GM10248 (cell line): ENCODE measurements around the gene PNPLA6.

Experiments
- CTCF ChIA-PET: fragments of 300-600 bp; sonication (Branson Sonifier 250); formaldehyde crosslinking; extraction: SDS; loops from one replicate; lab custom pipeline; 2021; ENCODE audit warnings: antibody characterized with exemption; lab: Yijun Ruan, JAX
- POLR2A ChIA-PET: fragments of 350-650 bp; sonication (Branson Sonifier 250); formaldehyde crosslinking; extraction: SDS; loops from one replicate; lab custom pipeline; 2020; ENCODE audit warnings: antibody characterized with exemption; lab: Yijun Ruan, JAX
- DNase-seq: peaks from one replicate; pipeline ENCODE4 v3.0.0; 2012; ENCODE audit errors: extremely low spot score
- TF ChIP-seq, protein P1 (sequence below): IDR thresholded peaks from 2 replicates; pipeline ENCODE4 v1.5.1; 2012; ENCODE audit warnings: mild to moderate bottlenecking, low read depth; ENCODE audit errors: extremely low read depth, missing control alignments, control extremely low read depth

The PNPLA6 gene

DNA sequence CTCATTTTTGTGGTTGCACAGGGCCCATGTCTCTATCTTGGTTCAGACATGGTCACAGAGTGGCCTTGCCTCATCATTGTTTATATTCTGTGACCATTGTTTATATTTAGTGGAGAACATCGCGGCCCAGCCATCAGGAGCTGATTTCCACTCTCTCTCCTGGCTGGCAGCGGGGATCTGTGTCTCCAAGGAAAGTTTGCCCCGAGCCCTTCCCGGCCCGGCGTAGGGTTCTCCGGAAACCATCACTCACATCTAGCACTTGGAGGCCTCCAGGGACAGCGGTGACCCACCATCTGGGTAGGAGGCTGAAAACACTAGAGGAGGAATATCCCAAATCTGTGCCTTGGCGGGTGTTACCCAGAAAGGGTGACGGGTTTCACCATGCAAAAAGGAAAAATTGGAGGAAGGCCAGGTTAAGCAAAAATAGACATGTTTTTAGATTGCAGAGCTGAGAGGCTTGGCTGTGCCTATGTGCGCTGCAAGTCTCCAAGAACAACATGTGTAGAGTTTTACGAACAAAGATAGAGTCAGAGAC, 20.3 kb upstream of the PNPLA6 start:
- TF ChIP-seq, protein P1, sequence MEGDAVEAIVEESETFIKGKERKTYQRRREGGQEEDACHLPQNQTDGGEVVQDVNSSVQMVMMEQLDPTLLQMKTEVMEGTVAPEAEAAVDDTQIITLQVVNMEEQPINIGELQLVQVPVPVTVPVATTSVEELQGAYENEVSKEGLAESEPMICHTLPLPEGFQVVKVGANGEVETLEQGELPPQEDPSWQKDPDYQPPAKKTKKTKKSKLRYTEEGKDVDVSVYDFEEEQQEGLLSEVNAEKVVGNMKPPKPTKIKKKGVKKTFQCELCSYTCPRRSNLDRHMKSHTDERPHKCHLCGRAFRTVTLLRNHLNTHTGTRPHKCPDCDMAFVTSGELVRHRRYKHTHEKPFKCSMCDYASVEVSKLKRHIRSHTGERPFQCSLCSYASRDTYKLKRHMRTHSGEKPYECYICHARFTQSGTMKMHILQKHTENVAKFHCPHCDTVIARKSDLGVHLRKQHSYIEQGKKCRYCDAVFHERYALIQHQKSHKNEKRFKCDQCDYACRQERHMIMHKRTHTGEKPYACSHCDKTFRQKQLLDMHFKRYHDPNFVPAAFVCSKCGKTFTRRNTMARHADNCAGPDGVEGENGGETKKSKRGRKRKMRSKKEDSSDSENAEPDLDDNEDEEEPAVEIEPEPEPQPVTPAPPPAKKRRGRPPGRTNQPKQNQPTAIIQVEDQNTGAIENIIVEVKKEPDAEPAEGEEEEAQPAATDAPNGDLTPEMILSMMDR = no peak
- no peak for DNase-seq
- CTCF ChIA-PET = no interaction called here
- POLR2A ChIA-PET = no interaction called here

DNA sequence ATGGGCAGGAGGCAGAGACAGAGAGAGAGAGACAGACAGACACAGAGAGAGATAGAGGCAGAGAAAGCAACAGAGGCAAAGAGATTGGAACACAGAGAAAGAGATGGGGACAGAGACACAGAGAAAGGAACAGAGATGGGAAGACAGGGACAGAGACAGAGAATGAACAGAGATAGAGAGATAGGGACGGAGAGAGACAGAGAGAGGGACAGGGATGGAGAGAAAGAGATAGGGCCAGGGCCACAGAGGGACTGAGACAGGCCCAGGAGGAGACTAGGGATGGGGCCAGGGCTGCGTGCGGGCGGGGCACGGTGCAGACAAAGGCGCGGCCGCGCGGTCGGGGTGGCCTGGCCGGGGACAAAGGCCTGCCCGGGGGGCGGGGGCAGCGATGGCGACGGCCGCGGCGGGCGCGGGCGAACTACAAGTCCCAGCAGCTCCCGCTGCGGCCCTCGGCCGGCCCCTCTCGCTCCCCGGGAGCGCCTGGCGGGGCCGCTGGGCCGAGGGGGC, 19.8 kb upstream of the PNPLA6 start, which contains the start of gene ZNF358:
ZNF358 (plus strand) TSS at position 459 of the 507 bp plus-strand sequence. CDS start 3,140 bp downstream, outside the sequence.
- TF ChIP-seq, protein P1 = no peak
- peak; percentile 90 for DNase-seq
- ChIA-PET CTCF (interaction anchor here (0.8 kb wide), 2 partner anchors 18 to 53 kb away, joined by 3 read pairs; a partner anchor contains a TSS), POLR2A (no interaction called here)

DNA sequence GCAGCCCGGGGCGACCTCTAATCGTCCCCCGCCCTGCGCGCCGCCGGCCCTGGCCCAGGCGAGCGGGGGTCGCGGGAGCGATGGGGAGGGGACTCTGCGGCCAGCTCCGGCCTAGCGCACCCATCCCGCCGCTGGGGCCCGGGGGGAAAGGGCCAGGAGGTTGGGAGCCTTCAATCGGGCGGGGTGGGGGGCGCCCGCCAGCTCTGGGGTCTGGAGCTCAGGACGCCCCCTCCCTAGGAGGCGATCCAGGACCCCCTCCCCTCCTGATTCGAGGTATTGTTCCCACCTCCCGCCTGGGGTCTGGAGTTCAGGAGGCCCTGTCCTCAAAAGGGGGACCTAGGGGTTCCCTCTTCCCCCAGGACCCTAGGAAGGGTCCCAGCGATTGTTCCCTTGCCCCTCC, 19.2 kb upstream of the PNPLA6 start:
- ChIA-PET CTCF (interaction anchor here (0.8 to 1.7 kb wide), 3 partner anchors 10 to 52 kb away, joined by 3 to 4 read pairs (median 3); a partner anchor contains a TSS), POLR2A (no interaction called here)
- TF ChIP-seq, protein P1 = no peak
- DNase-seq = no peak

DNA sequence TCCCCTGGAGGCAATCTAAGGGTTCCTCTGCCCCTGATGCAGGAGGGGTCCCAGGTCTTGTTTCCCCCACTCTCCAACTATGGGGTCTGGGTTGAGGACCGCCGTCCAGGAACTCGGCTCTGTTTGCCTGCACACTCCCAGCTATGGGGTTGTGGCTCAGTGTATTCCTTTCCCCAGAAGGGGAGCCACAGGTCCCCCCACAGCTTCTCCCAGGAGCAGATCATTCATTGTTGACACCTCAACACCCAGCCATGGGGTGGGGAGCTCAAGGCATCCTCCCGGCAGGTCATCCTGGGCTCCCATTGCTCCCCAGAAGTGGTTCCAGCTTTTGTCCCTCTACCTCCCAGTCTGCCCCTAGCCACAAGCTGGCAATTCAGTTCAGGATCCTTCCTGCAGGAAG, 18.6 kb upstream of the PNPLA6 start:
- CTCF ChIA-PET = interaction anchor here (1.7 kb wide), 1 partner anchor 10 kb away, joined by 4 read pairs; no protein-coding TSS in a partner anchor
- no peak for DNase-seq
- TF ChIP-seq, protein P1 = no peak
- POLR2A ChIA-PET = no interaction called here

DNA sequence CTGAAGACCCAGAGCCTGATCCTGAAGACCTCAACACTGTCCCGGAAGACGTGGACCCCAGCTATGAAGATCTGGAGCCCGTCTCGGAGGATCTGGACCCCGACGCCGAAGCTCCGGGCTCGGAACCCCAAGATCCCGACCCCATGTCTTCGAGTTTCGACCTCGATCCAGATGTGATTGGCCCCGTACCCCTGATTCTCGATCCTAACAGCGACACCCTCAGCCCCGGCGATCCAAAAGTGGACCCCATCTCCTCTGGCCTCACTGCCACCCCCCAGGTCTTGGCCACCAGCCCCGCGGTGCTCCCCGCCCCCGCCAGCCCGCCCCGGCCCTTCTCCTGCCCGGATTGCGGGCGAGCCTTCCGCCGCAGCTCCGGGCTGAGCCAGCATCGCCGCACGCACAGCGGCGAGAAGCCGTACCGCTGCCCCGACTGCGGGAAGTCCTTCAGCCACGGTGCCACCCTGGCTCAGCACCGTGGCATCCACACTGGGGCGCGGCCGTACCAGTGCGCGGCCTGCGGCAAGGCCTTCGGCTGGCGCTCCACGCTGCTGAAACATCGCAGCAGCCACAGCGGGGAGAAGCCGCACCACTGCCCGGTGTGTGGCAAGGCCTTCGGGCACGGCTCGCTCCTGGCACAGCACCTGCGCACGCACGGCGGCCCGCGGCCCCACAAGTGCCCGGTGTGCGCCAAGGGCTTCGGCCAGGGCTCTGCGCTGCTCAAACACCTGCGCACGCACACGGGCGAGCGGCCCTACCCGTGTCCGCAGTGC, 16.0 kb upstream of the PNPLA6 start:
- TF ChIP-seq, protein P1 = no peak
- ChIA-PET CTCF (no interaction called here), POLR2A (no interaction called here)
- no peak for DNase-seq

DNA sequence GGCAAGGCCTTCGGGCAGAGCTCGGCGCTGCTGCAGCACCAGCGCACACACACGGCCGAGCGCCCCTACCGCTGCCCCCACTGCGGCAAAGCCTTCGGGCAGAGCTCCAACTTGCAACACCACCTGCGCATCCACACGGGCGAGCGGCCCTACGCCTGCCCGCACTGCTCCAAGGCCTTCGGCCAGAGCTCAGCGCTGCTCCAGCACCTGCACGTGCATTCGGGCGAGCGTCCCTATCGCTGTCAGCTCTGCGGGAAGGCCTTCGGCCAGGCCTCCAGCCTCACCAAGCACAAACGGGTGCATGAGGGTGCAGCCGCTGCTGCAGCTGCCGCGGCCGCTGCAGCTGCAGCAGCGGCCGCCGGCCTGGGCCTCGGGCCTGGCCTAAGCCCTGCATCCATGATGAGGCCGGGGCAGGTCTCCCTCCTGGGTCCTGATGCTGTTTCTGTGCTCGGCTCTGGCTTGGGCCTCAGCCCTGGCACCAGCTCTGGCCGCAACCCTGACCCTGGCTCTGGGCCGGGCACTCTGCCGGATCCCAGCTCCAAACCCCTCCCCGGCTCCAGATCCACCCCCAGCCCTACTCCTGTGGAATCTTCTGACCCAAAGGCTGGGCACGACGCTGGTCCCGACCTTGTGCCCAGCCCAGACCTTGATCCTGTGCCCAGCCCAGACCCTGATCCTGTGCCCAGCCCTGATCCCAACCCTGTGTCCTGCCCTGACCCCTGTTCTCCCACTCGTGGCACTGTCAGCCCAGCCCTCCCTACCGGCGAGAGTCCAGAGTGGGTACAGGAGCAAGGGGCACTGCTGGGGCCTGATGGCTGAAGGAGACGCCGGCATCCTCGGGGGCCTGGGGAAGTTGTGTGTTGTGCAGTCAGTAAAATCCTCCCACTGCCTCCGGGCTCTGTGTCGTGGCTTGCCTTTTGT, 15.1 kb upstream of the PNPLA6 start:
- TF ChIP-seq, protein P1 = no peak
- ChIA-PET CTCF (no interaction called here), POLR2A (no interaction called here)
- DNase-seq = no peak
